ENCODE measurements around the gene HMOX2. TPM values are rescaled to one million over a fixed set of nuclear protein-coding genes. Genes with fewer than 3 reads are reported as not detected.

Gene HMOX2
- polyA plus RNA-seq, 2 of the 4 experiments (the other 2 are of a cell fraction): 35.4 to 47.7 TPM

- TF ChIP-seq CEBPB (IDR thresholded peaks at IDR 0.05) (no peak), BCL3 (IDR thresholded peaks at IDR 0.05) (no peak), HOXB13 (CRISPR knock-in tag; IDR thresholded peaks at IDR 0.05; ENCODE audit: low read depth) (no peak), HOXA7 (CRISPR knock-in tag; IDR thresholded peaks at IDR 0.05) (no peak), ESRRA (IDR thresholded peaks at IDR 0.05; ENCODE audit: borderline replicate concordance, low read length) (no peak)
These were observed 23.0 kb downstream of the HMOX2 start (continued) for GRCh38 chr16:4499196-4499555.

GRCh38 chr16:4500272-4500671, 24.1 kb downstream of the HMOX2 start:
- peak overlapping the region in 1 of 2 experiments; percentile 44; a peak in 1 of 6 replicates for H3K27ac ChIP-seq
- peak overlapping the region; percentile 44 for H3K4me2 ChIP-seq
- WGBS (ENCODE audit: missing lambda C conversion rate): 5% methylated on average over 3 of the region's 3 CpGs
- ChIA-PET CTCF (interaction anchor here (1.0 to 4.9 kb wide), 11 partner anchors 9 to 456 kb away, joined by 3 to 32 read pairs (median 7); partner anchors contain the start of gene HMOX2), POLR2A (interaction anchor here (1.0 kb wide), 1 partner anchor 24 kb away, joined by 4 read pairs; the partner anchor contains the start of gene HMOX2)
- H3K4me1 ChIP-seq: peaks cover 36% of the 10 kb centered on the region
- ATAC-seq (peak; percentile 90 to 93), DNase-seq (ENCODE audit: low read depth in 1 of 2, low spot score in 1 of 2) (peak; percentile 33 to 67), FAIRE-seq (no peak)
- H3K4me3 ChIP-seq: no peak overlapping the region
- H3K9me3 ChIP-seq: no peaks in the 10 kb centered on the region
- TF ChIP-seq FOSL2 (IDR thresholded peaks at IDR 0.05) (no peak; the same call in 1 of the 2 replicates), FOSL2 (CRISPR knock-in tag; IDR thresholded peaks at IDR 0.05) (peak; percentile 60), MAX (IDR thresholded peaks at IDR 0.05) (no peak), RNF2 (IDR thresholded peaks at IDR 0.05; ENCODE audit: borderline replicate concordance, low read depth) (no peak)

GRCh38 chr16:4501071-4501478, 24.9 kb downstream of the HMOX2 start:
- DNase-seq (ENCODE audit: low read depth in 1 of 2, low spot score in 1 of 2) (no peak), ATAC-seq (no peak), FAIRE-seq (no peak)
- Histone ChIP-seq H3K4me1 (peaks cover 28% of the 10 kb centered on the region), H3K9me3 (no peaks in the 10 kb centered on the region), H3K4me2 (peak overlapping the region; percentile 44), H3K27ac (peak overlapping the region in 1 of 2 experiments; percentile 44; a peak in 2 of 6 replicates), H3K4me3 (no peak overlapping the region)
- ChIA-PET CTCF (interaction anchor here (0.7 to 4.9 kb wide), 12 partner anchors 8 to 555 kb away, joined by 3 to 32 read pairs (median 6); partner anchors contain the start of gene HMOX2), POLR2A (interaction anchor here (0.6 kb wide), 1 partner anchor 506 kb away, joined by 4 read pairs; no protein-coding TSS in a partner anchor)
- TF ChIP-seq RAD21 (conservative IDR thresholded peaks at IDR 0.05 in 1 of 2, IDR thresholded peaks at IDR 0.05 in 1 of 2) (no peak), CTCF (IDR thresholded peaks at IDR 0.05) (no peak), GATA3 (IDR thresholded peaks at IDR 0.05; ENCODE audit: borderline replicate concordance) (no peak), TP53 (CRISPR knock-in tag; IDR thresholded peaks at IDR 0.05) (no peak), FOXS1 (CRISPR knock-in tag; IDR thresholded peaks at IDR 0.05) (no peak), HMGXB4 (CRISPR knock-in tag; IDR thresholded peaks at IDR 0.05; ENCODE audit: borderline replicate concordance) (no peak), SMC3 (IDR thresholded peaks at IDR 0.05) (no peak), KDM5A (IDR thresholded peaks at IDR 0.05) (no peak), KDM1A (IDR thresholded peaks at IDR 0.05; ENCODE audit: low read depth) (no peak), ZSCAN20 (CRISPR knock-in tag; IDR thresholded peaks at IDR 0.05) (no peak), REST (IDR thresholded peaks at IDR 0.05) (no peak), PHF8 (IDR thresholded peaks at IDR 0.05; ENCODE audit: borderline replicate concordance, low read depth) (no peak), ZFP36 (IDR thresholded peaks at IDR 0.05; ENCODE audit: borderline replicate concordance, partially characterized antibody) (no peak), EHF (CRISPR knock-in tag; IDR thresholded peaks at IDR 0.05) (no peak), EP300 (IDR thresholded peaks at IDR 0.05) (no peak), MYC (IDR thresholded peaks at IDR 0.05; ENCODE audit: borderline replicate concordance, low read length) (no peak), CBX2 (IDR thresholded peaks at IDR 0.05; ENCODE audit: borderline replicate concordance, low read depth) (no peak), ZC3H11A (IDR thresholded peaks at IDR 0.05) (no peak)
- 61% methylated on average over 5 of the region's 5 CpGs for WGBS (ENCODE audit: missing lambda C conversion rate)
